ENCODE results near the gene UCHL5. TPM values are rescaled to one million over a fixed set of nuclear protein-coding genes. Genes with fewer than 3 reads are reported as not detected.

The UCHL5 gene
- total and polyA plus RNA-seq, 2 of the 13 experiments (the other 11 are each of a cell fraction or from before 2014, with no cell fraction given) = 18.2 to 44.1 TPM

GRCh38 chr1:192969091-192969490, 90.1 kb downstream of the UCHL5 start:
- in situ Hi-C loops (cut with HindIII; ENCODE audit: extremely low pct_ligation_motif_present, low pct_unique_long_range_greater_than_20kb) (no loop called here), intact Hi-C loops (cut with micrococcal nuclease; ENCODE audit: unreplicated experiment) (no loop called here)
- no TSS peak for BruUV-seq (replicated peaks)
- ATAC-seq (no peak), FAIRE-seq (no peak), DNase-seq (ENCODE audit: low spot score) (no peak)
- Histone ChIP-seq H3K9ac (ENCODE audit: insufficient read depth, low read depth, low read length) (no peak overlapping the region), H3K27me3 (ENCODE audit: control insufficient read depth in 1 of 2, insufficient read depth in 2 of 2, low read length in 2 of 2) (no peaks in the 10 kb centered on the region; a peak in 1 of 5 replicates), H3K36me3 (replicated peaks in 1 of 2; ENCODE audit: control insufficient read depth in 1 of 2, insufficient read depth in 2 of 2, low read length in 2 of 2) (no peaks in the 10 kb centered on the region), H3K27ac (ENCODE audit: extremely low read length, insufficient read depth, low read length) (no peak overlapping the region), H3K4me1 (ENCODE audit: insufficient read depth, low read length) (peaks cover 7% of the 10 kb centered on the region), H4K20me1 (ENCODE audit: insufficient read depth, low read length) (no peaks in the 10 kb centered on the region), H3K9me3 (ENCODE audit: low read length) (no peaks in the 10 kb centered on the region), H3K79me2 (ENCODE audit: insufficient read depth, low read length) (no peaks in the 10 kb centered on the region), H3K4me3 (replicated peaks in 1 of 3; ENCODE audit: insufficient read depth in 1 of 3, low read depth in 2 of 3, low read length in 3 of 3) (no peak overlapping the region), H3K4me2 (ENCODE audit: low read depth, low read length) (no peak overlapping the region), H2AFZ (ENCODE audit: low read length) (no peak overlapping the region)
- CTCF ChIA-PET (ENCODE audit: low intra/inter-chr PET ratio, low total read pairs) = no interaction called here
- WGBS (ENCODE audit: low lambda C conversion rate) = 82% methylated on average over 1 of the region's 1 CpG
- POLR2A ChIA-PET = no interaction called here
- TF ChIP-seq MYC (CRISPR knock-in tag; IDR thresholded peaks at IDR 0.05; ENCODE audit: borderline replicate concordance) = no peak
- no peak for TF ChIP-seq THYN1 (CRISPR knock-in tag; IDR thresholded peaks at IDR 0.05; ENCODE audit: borderline replicate concordance, low read depth)
- no peak for TF ChIP-seq MYNN (CRISPR knock-in tag; IDR thresholded peaks at IDR 0.05; ENCODE audit: low read depth)
- TF ChIP-seq PAX8 (CRISPR knock-in tag; IDR thresholded peaks at IDR 0.05; ENCODE audit: borderline replicate concordance) = no peak
- no peak for TF ChIP-seq LCORL (IDR thresholded peaks at IDR 0.05)
- TF ChIP-seq LCORL (CRISPR knock-in tag; IDR thresholded peaks at IDR 0.05) = no peak
- no peak for TF ChIP-seq CEBPZ (IDR thresholded peaks at IDR 0.05; ENCODE audit: low read length)
- no peak for TF ChIP-seq MLX (CRISPR knock-in tag; IDR thresholded peaks at IDR 0.05)
- no peak for TF ChIP-seq ZNF276 (CRISPR knock-in tag; IDR thresholded peaks at IDR 0.05; ENCODE audit: low read depth)
- TF ChIP-seq SP5 (CRISPR knock-in tag; IDR thresholded peaks at IDR 0.05; ENCODE audit: borderline replicate concordance, low read depth) = no peak
- TF ChIP-seq, protein P1, sequence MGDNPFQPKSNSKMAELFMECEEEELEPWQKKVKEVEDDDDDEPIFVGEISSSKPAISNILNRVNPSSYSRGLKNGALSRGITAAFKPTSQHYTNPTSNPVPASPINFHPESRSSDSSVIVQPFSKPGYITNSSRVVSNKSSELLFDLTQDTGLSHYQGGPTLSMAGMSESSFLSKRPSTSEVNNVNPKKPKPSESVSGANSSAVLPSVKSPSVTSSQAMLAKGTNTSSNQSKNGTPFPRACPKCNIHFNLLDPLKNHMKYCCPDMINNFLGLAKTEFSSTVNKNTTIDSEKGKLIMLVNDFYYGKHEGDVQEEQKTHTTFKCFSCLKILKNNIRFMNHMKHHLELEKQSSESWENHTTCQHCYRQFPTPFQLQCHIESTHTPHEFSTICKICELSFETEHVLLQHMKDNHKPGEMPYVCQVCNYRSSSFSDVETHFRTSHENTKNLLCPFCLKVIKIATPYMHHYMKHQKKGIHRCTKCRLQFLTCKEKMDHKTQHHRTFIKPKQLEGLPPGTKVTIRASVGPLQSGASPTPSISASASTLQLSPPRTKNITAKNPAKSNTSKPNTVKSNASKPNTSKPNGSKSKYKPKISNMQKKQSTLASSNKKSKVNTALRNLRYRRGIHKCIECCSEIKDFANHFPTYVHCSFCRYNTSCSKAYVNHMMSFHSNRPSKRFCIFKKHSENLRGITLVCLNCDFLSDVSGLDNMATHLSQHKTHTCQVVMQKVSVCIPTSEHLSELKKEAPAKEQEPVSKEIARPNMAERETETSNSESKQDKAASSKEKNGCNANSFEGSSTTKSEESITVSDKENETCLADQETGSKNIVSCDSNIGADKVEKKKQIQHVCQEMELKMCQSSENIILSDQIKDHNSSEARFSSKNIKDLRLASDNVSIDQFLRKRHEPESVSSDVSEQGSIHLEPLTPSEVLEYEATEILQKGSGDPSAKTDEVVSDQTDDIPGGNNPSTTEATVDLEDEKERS (CRISPR knock-in tag; IDR thresholded peaks at IDR 0.05) = no peak
- TF ChIP-seq, protein P2, sequence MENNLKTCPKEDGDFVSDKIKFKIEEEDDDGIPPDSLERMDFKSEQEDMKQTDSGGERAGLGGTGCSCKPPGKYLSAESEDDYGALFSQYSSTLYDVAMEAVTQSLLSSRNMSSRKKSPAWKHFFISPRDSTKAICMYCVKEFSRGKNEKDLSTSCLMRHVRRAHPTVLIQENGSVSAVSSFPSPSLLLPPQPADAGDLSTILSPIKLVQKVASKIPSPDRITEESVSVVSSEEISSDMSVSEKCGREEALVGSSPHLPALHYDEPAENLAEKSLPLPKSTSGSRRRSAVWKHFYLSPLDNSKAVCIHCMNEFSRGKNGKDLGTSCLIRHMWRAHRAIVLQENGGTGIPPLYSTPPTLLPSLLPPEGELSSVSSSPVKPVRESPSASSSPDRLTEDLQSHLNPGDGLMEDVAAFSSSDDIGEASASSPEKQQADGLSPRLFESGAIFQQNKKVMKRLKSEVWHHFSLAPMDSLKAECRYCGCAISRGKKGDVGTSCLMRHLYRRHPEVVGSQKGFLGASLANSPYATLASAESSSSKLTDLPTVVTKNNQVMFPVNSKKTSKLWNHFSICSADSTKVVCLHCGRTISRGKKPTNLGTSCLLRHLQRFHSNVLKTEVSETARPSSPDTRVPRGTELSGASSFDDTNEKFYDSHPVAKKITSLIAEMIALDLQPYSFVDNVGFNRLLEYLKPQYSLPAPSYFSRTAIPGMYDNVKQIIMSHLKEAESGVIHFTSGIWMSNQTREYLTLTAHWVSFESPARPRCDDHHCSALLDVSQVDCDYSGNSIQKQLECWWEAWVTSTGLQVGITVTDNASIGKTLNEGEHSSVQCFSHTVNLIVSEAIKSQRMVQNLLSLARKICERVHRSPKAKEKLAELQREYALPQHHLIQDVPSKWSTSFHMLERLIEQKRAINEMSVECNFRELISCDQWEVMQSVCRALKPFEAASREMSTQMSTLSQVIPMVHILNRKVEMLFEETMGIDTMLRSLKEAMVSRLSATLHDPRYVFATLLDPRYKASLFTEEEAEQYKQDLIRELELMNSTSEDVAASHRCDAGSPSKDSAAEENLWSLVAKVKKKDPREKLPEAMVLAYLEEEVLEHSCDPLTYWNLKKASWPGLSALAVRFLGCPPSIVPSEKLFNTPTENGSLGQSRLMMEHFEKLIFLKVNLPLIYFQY (CRISPR knock-in tag; IDR thresholded peaks at IDR 0.05; ENCODE audit: borderline replicate concordance) = no peak

All from HepG2 (cell line).